ENCODE measurements around the gene DDX41.
A peak's percentile ranks its signal among the peaks of the same experiment; 100 is the strongest.

Gene DDX41

GRCh38 chr5:177514541-177514940 lies 2.2 kb downstream of the DDX41 start:
- TF ChIP-seq, protein P1, sequence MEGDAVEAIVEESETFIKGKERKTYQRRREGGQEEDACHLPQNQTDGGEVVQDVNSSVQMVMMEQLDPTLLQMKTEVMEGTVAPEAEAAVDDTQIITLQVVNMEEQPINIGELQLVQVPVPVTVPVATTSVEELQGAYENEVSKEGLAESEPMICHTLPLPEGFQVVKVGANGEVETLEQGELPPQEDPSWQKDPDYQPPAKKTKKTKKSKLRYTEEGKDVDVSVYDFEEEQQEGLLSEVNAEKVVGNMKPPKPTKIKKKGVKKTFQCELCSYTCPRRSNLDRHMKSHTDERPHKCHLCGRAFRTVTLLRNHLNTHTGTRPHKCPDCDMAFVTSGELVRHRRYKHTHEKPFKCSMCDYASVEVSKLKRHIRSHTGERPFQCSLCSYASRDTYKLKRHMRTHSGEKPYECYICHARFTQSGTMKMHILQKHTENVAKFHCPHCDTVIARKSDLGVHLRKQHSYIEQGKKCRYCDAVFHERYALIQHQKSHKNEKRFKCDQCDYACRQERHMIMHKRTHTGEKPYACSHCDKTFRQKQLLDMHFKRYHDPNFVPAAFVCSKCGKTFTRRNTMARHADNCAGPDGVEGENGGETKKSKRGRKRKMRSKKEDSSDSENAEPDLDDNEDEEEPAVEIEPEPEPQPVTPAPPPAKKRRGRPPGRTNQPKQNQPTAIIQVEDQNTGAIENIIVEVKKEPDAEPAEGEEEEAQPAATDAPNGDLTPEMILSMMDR (IDR thresholded peaks at IDR 0.05; ENCODE audit: insufficient read depth, low read depth, low read length, missing control alignments) = no peak
- no peak overlapping the region for H3K4me3 ChIP-seq (ENCODE audit: low read depth, low read length)
- DNase-seq (ENCODE audit: low read depth) = no peak

GRCh38 chr5:177513500-177513899 lies 3.3 kb downstream of the DDX41 start:
- TF ChIP-seq, protein P1 (IDR thresholded peaks at IDR 0.05; ENCODE audit: insufficient read depth, low read depth, low read length, missing control alignments) = no peak
- no peak for DNase-seq (ENCODE audit: low read depth)
- H3K4me3 ChIP-seq (ENCODE audit: low read depth, low read length) = no peak overlapping the region

DNA sequence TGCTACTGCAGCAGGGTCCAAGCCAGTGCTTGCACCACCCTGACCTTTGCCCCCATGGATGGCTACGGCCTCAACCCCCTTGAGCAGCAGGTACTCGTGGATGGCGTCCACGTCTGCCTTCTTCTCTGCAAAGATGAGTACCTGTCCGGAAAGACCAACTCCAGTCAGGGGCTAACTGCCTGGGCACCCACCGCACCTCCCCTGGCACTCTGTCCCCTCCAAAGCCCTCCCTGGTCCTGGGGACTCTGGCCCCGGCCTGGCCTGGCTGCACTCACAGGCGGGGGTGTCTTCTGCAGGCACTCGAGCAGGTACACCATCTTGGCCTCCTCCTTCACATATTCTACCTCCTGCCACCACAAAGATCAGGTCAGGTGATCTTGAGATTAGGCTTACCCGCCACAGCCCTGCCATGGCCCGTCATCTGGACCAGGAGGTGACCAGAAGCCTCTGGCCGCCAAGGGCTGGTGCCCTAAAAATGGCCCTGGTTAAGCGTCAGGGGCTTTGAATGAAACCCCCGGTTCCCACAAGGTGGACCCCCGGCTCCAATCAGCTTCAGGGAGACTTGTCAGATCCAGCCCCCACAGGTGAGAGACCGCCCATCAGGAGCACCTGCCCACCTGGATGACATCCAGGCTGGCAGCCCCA lies 3.9 kb downstream of the DDX41 start:
- H3K4me3 ChIP-seq (ENCODE audit: low read depth, low read length) = no peak overlapping the region
- DNase-seq (ENCODE audit: low read depth) = no peak
- TF ChIP-seq, protein P1 (IDR thresholded peaks at IDR 0.05; ENCODE audit: insufficient read depth, low read depth, low read length, missing control alignments) = no peak

DNA sequence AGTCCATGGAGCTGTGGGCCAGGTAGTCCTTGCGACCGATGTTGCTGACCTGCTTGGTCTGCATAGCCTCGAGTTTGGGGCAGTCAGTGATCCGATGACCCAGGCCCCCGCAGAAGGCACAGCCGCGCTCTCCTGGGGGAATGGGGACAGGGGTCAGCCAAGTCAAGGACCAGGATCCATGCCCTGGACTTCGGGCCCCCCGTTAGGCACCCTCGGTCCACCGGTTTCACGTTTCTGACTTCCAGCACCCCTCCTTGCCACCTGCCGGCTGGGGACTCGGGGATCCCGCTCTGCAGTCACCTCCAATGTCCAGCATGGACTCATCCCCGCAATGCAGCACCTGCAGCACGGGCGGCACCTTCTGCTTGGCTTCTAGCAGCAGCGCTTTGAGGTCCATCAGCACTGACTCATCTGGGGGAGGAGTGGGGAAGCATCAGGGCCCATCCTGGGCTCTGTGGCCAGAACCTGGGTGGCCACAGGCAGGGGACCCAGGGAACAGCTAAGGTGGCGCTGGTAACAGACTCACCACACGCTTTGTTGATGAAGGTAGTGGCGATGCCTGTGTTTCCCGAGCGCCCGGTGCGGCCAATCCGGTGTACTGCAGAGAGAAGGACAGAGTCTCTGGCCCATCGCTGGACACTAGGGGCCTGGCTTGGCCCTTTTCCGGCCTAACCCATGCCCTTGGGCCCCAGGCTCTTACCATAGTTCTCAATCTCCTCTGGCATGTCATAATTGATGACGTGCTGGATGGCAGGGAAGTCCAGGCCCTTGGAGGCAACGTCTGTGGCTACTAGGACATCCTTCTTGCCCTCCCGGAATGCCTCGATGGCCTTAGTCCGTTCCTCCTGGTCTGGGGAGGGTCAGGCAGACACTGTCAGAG lies 4.7 kb downstream of the DDX41 start:
- no peak overlapping the region for H3K4me3 ChIP-seq (ENCODE audit: low read depth, low read length)
- TF ChIP-seq, protein P1 (IDR thresholded peaks at IDR 0.05; ENCODE audit: insufficient read depth, low read depth, low read length, missing control alignments) = no peak
- DNase-seq (ENCODE audit: low read depth) = no peak

GRCh38 chr5:177511181-177511580 lies 5.6 kb downstream of the DDX41 start:
- TF ChIP-seq, protein P1 (IDR thresholded peaks at IDR 0.05; ENCODE audit: insufficient read depth, low read depth, low read length, missing control alignments) = no peak
- DNase-seq (ENCODE audit: low read depth) = no peak
- H3K4me3 ChIP-seq (ENCODE audit: low read depth, low read length) = no peak overlapping the region

DNA sequence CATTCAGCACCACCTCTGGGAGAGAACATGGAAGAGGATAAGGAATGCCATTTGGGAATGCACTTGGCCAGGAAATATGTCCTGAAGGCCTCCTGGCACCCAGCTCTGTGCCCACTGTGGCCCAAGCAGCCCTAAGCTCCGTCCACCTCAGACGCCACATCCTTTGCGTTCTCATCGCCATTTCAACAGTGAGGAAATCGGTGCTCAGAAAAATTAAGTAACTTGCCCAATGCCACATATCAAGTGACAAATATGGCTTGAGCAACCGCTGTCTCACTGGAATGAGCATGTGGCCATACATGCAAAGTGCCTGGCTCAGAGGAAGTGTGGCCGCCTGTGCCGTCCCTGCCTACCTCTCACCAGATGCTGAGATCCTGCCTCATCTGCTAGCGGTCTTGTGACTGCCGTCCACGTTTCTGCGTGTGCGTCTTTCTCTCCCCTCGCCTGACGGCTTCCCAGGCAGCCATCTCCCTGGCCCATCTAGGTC lies 6.2 kb downstream of the DDX41 start:
- H3K4me3 ChIP-seq (ENCODE audit: low read depth, low read length) = peak overlapping the region; percentile 62
- TF ChIP-seq, protein P1 (IDR thresholded peaks at IDR 0.05; ENCODE audit: insufficient read depth, low read depth, low read length, missing control alignments) = no peak
- DNase-seq (ENCODE audit: low read depth) = peak; percentile 75

Measured in GM12865 (cell line).